Measurements from ENCODE around the gene FLT1. TPM values are rescaled to one million over a fixed set of nuclear protein-coding genes. Genes with fewer than 3 reads are reported as not detected.

Gene FLT1
- total RNA-seq, 2 experiments from 2014 or later, result 2.5 to 3.3 TPM

DNA sequence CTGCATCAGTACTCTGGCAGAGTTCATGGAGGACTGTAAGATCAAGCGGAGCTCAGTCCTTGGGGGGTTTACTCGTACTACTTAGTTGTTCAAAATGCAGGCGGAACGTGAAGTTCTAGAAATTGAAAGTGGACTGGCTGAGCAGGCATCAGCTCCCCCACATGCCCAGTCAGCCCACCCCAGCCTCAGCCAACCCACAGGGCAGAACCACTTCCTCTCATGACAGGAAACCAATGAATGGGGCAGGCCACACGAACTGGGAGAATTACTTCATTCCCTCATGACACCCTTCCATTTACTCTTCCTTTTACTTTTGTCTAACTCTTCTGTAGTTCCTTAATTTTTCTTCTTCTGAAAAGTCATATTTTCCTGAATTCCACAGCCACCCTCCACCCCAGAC, 71.9 kb downstream of the FLT1 start:
- DNase-seq, result peak; percentile 43
- H3K27me3 Mint-ChIP-seq, result no peaks in the 10 kb centered on the region
- no peak overlapping the region for H3K4me3 Mint-ChIP-seq
- peak overlapping the region; percentile 73 for H3K27ac Mint-ChIP-seq
- H3K36me3 Mint-ChIP-seq, result peaks cover 6% of the 10 kb centered on the region
- H3K9me3 Mint-ChIP-seq, result no peaks in the 10 kb centered on the region
- peaks cover 12% of the 10 kb centered on the region for H3K4me1 Mint-ChIP-seq

DNA sequence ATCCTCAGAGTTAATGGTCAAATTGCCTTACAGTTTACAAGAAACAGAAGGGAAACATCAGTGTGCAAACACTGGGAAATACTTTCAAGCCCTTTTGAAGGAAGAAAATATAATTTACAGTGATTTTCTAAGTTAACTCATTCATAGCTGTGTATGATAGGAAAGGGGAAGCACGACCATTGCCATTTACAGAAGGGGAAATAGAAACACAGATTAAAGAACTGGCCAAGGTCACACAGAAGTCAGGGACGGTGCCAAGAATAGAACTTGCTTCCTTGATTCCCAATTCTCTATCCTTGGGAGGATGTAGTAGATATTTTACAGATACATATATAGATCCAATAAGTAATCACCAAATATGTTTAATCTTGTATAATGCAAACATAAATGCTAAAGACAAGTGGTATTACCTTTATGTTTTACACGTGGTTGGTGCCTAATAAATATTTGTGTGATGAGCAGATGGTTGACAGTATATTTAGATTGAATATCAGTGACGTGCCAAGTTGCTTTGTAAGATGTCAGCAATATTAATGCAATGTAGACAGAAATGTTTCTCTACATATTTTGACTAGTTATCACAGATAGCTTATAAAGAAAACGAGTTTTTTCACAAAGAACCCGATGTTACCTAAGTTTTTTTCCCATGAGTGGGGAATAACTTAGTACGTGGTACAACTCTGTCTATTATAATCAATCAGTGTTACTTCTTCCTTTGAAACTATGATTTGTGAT, 73.1 kb downstream of the FLT1 start:
- Mint-ChIP-seq H3K36me3 (peaks cover 6% of the 10 kb centered on the region), H3K4me3 (no peak overlapping the region), H3K4me1 (peaks cover 12% of the 10 kb centered on the region), H3K27ac (no peak overlapping the region), H3K9me3 (no peaks in the 10 kb centered on the region), H3K27me3 (no peaks in the 10 kb centered on the region)
- no peak for DNase-seq

DNA sequence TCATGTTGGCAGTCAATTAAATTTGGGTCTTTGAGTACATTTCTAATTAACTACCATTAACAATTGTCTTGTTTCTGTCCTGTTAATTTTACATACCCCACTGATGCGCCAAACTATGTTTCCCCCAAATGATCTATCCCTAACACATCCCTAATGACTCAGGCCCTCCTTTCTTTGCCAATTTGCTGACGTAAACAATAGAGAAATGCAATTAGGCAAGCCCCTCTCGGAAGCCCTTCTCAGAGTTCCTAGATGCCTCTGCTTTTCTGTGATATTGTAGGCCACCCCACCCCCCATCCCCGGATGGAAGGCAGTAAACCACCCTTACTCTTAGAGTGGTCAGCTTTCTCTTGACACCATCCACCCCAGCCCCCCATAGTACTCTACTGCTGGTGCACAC, 74.2 kb downstream of the FLT1 start:
- no peaks in the 10 kb centered on the region for H3K9me3 Mint-ChIP-seq
- H3K27ac Mint-ChIP-seq, result no peak overlapping the region
- peaks cover 12% of the 10 kb centered on the region for H3K4me1 Mint-ChIP-seq
- H3K4me3 Mint-ChIP-seq, result no peak overlapping the region
- DNase-seq, result no peak
- H3K27me3 Mint-ChIP-seq, result no peaks in the 10 kb centered on the region
- H3K36me3 Mint-ChIP-seq, result peaks cover 6% of the 10 kb centered on the region

DNA sequence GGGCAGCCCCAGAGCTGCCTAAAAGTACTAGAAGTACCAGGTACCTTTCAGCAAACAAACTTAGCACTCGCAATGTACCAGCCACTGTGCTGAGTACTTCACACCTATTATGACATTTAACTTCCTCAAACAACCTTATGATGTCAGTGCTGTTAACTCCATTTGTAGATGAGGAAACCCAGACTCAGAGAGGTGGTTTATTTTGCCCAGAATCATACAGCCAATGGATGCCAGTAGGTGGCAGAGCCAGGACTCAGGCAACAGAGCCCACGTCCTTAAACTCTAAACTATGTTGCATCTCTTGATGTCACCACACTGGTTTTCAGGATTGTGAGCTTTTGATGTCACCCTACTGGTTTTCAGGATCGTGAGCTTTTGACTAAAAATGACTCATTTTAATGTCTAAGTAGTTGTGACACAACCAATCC, 78.9 kb downstream of the FLT1 start:
- no peaks in the 10 kb centered on the region for H3K9me3 Mint-ChIP-seq
- H3K36me3 Mint-ChIP-seq, result no peaks in the 10 kb centered on the region
- no peak overlapping the region for H3K4me3 Mint-ChIP-seq
- H3K27ac Mint-ChIP-seq, result no peak overlapping the region
- no peaks in the 10 kb centered on the region for H3K4me1 Mint-ChIP-seq
- peaks cover 4% of the 10 kb centered on the region for H3K27me3 Mint-ChIP-seq
- no peak for DNase-seq

DNA sequence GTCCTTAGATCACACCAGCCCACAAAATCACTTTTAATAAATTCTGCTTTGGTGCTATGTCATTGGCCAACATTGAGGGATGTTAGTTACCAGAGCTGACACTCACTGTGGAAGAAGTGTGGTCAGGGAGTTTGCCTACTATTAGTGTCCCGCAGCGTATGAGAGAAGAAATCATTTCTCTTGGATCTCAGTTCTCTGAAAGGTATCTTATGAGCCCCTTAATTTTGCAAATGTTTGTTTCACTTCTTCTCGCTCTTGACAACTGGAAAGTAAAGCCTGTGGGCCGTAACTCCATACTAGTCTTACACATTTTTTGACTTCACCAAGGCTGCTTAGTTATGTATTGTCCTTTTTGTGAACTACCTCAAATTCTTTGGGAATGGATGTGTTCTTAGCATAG, 80.9 kb downstream of the FLT1 start:
- H3K9me3 Mint-ChIP-seq, result no peaks in the 10 kb centered on the region
- H3K27ac Mint-ChIP-seq, result no peak overlapping the region
- DNase-seq, result no peak
- H3K4me1 Mint-ChIP-seq, result peaks cover under 1% of the 10 kb centered on the region
- H3K4me3 Mint-ChIP-seq, result no peak overlapping the region
- H3K27me3 Mint-ChIP-seq, result peaks cover 7% of the 10 kb centered on the region
- no peaks in the 10 kb centered on the region for H3K36me3 Mint-ChIP-seq

DNA sequence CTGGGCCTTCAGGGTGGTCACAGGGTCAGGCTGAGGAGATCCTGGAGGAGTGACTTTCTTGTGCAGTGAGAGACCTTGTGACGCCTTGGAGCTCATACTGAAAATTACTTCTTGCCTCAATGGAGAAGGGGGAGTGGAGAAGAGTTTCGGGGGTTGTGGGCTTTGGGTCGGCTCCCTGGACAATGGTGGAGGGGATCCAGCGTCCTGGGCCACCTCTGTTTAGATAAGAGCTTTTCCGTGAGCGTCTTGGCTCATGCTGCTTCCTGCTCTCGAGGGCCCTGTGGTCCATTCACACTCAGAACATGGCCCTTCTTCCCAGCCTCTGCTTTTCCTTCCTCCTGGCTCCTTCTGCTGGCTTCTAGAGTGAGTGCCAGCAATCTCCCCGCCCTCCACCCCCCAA, 81.9 kb downstream of the FLT1 start:
- no peak for DNase-seq
- Mint-ChIP-seq H3K36me3 (no peaks in the 10 kb centered on the region), H3K4me3 (no peak overlapping the region), H3K27ac (no peak overlapping the region), H3K9me3 (no peaks in the 10 kb centered on the region), H3K4me1 (peaks cover 6% of the 10 kb centered on the region), H3K27me3 (peaks cover 7% of the 10 kb centered on the region)

DNA sequence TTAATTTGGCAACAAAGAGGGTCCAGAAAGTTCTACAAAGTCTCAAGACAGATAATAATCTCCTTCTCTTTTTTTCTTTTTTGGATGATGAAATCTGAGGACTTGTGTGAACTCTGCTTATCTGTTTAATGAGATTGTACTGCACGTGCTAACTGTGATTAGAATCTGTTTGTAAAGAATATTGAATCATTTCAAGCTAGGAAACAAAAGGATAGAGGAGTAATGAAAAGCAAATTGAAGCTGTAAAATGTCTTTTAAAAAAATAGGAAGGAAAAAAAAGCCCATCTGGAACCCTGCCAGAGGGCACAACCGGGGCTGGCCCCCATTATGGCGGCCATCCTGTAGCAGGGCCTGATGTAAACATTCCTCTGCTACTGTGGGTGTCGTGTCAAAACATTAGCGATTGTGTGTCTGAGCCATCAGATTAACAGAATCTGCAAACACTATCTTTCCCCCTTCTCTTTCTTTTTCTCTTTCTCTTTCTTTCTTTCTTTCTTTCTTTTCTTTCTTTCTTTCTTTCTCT, 83.0 kb downstream of the FLT1 start:
- no peak for DNase-seq
- Mint-ChIP-seq H3K27ac (no peak overlapping the region), H3K36me3 (no peaks in the 10 kb centered on the region), H3K9me3 (no peaks in the 10 kb centered on the region), H3K4me1 (peaks cover 6% of the 10 kb centered on the region), H3K27me3 (peaks cover 7% of the 10 kb centered on the region), H3K4me3 (no peak overlapping the region)

DNA sequence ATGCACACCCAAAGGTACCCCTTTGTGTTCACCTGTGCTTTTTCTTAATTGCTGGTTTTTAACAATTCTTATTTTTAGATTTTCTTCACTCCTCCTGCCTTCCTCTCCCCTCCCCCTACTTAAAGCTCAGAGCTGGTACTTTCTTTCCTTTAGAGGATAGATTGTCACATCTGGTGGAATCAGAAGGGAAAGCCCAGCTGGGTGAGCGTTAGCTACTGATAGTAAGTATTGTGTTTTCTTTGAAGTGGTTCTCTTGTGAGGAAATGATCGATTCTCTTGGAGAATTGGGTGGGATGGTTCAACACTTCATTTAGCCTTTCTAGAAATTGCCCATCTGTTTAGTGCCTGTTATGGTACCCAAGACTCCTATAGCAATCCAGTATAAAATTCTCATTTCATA, 84.8 kb downstream of the FLT1 start:
- H3K4me3 Mint-ChIP-seq, result no peak overlapping the region
- H3K4me1 Mint-ChIP-seq, result peaks cover 6% of the 10 kb centered on the region
- DNase-seq, result no peak

DNA sequence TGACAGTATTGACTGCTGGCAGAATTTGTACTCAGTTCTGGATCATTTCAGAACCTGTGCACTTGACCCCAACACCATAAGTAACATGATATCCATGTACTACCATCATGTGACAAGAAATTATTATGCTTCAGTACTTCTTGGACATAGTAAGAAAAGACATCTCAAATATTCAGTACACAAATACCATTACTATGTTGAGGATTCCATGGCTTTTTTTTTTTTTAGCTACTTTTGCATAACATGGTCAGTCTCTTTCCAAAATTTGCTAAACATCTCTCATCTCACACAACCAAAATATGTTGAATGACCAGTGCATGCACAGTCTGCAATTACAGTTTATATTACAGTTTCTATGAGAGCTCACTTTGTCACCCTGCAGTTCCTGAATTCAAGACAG, 85.3 kb downstream of the FLT1 start:
- Mint-ChIP-seq H3K4me1 (peaks cover 6% of the 10 kb centered on the region), H3K9me3 (no peaks in the 10 kb centered on the region), H3K27ac (no peak overlapping the region), H3K36me3 (no peaks in the 10 kb centered on the region), H3K27me3 (peaks cover 7% of the 10 kb centered on the region), H3K4me3 (no peak overlapping the region)
- DNase-seq, result no peak

More for the DNA sequence above, 84.8 kb downstream of the FLT1 start:
- no peaks in the 10 kb centered on the region for H3K36me3 Mint-ChIP-seq
- no peak overlapping the region for H3K27ac Mint-ChIP-seq
- no peaks in the 10 kb centered on the region for H3K9me3 Mint-ChIP-seq
- H3K27me3 Mint-ChIP-seq, result peaks cover 7% of the 10 kb centered on the region

DNA sequence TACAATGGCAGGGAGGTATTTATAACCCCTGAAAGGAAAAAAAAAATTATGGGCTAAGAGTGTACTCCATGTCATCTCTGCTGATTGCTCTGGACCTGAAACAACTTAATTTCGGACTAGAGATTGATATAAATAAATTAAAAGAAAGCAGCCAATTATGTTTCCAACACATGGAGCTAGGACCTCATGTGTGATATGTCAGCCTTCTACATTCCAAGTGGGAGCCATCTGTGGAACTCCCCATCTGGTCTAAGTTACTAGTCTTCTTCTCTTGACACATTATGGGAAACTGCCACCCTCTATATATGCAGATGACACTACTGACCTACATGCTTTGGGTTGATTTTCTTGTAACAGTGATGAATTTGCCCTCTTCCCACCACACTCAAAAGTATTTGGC, 86.1 kb downstream of the FLT1 start:
- Mint-ChIP-seq H3K36me3 (no peaks in the 10 kb centered on the region), H3K4me3 (no peak overlapping the region), H3K9me3 (no peaks in the 10 kb centered on the region), H3K27me3 (peaks cover 7% of the 10 kb centered on the region), H3K27ac (no peak overlapping the region), H3K4me1 (peaks cover 6% of the 10 kb centered on the region)
- DNase-seq, result no peak

DNA sequence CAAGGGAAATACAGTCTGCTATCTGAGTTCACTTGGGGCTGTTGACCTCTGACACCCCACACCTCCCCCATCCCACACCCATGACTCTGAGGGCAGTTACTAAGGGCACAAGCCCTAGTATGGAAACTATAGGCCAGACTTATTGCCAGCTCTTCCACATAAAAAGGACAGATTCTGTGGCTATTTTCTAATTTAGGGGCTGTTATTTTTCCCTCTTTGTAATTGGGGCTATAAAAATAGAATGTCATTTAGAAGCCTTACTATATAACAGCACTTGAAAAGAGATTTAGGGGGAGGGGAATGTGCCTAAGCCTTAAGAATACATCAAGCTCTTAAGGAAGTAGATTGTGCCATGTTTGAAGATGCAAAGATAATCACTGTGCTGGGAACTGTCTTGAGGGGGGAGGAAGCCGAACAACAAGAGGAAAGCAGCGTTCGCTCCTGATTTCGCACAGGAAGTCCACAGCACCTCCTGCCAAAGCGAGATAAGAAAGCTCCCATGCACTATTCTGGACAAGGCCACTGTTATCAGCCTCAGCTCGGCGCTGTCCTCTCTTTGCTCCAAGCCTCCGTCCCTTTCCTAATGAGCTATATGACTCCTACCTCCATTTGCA, 86.6 kb downstream of the FLT1 start:
- Mint-ChIP-seq H3K4me1 (peaks cover 6% of the 10 kb centered on the region), H3K9me3 (no peaks in the 10 kb centered on the region), H3K36me3 (no peaks in the 10 kb centered on the region), H3K4me3 (no peak overlapping the region), H3K27me3 (peaks cover 7% of the 10 kb centered on the region), H3K27ac (no peak overlapping the region)
- no peak for DNase-seq

DNA sequence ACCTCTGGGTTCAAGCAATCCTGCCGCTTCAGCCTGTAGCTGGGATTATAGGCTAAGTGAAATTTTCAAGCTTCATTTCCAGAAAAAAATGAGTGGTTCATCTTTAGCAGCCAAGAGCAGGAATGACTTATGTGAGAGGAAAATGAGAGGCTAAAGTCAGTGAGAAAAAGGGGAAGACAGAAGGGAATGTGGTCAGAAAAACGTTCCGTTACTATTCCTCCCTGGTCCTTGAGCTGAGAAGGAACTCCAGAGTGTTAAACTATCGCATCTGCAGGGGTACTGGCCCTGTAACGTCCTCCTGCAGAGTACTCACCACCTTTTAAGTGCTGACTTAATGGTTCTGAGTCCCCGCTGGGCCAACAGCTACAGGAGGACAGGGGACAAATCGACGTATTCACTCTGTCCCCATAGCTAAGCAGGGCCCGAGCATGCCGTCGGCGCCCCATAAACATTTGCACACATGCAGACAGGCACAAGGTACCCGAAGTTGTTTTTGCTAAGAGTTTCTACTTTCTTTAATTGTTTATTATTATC, 88.1 kb downstream of the FLT1 start:
- no peak overlapping the region for H3K4me3 Mint-ChIP-seq
- peaks cover 10% of the 10 kb centered on the region for H3K27me3 Mint-ChIP-seq
- H3K36me3 Mint-ChIP-seq, result no peaks in the 10 kb centered on the region
- no peak for DNase-seq
- no peak overlapping the region for H3K27ac Mint-ChIP-seq
- no peaks in the 10 kb centered on the region for H3K9me3 Mint-ChIP-seq
- H3K4me1 Mint-ChIP-seq, result peaks cover 8% of the 10 kb centered on the region

DNA sequence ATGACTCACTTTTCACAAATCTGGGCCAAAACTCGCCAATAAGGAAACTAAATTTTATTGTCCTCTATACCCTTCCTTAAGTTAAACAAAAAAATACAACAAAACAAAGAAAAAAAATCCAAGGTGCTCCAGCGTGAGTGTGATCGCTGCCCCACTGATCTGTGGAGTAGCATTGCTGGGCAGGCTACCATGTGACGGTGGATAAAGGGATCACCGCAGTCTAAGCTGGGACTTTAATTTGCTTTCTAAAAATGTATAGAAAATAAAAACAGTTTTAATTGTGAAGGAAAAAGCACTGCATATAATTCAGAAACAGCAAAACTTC, 92.9 kb downstream of the FLT1 start:
- no peak overlapping the region for H3K27ac Mint-ChIP-seq
- H3K4me3 Mint-ChIP-seq, result no peak overlapping the region

DNA sequence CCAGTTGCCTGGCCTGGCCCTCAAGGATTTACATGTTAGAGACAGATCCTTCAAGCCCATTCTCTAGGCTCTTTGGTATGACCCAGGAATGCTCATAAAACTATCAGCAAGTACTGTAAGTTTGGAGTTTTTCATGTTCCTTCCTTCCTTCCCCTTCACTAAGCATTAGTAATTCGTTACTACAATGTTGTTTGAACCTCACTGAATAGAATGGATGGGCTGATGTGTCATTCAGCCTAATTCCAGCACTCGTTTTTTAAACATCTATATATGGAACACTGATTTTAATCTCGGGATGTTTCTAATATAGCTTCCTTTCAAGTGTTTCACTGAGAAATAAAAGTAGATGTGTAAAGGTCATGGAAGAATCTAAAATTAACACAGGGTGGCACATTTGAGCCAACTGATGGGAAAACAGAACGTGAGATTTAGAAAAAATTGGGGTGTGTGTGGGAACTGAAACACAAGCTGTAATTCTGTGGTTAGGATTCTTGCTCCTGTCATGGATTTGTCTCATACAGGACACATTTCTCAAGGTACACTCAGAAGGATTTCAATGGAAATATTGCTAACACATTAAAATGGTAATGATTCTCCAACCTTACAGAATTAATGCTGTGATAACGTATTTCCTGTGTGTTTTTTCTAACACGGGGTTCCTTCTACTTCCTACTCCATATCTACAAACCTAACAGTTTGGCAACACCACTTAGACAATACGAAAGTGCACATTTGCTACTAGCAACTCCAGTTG, 93.4 kb downstream of the FLT1 start:
- H3K27me3 Mint-ChIP-seq, result peaks cover 3% of the 10 kb centered on the region
- DNase-seq, result no peak
- no peaks in the 10 kb centered on the region for H3K9me3 Mint-ChIP-seq
- H3K4me3 Mint-ChIP-seq, result no peak overlapping the region
- H3K27ac Mint-ChIP-seq, result no peak overlapping the region
- H3K4me1 Mint-ChIP-seq, result peaks cover 6% of the 10 kb centered on the region
- no peaks in the 10 kb centered on the region for H3K36me3 Mint-ChIP-seq

More for the DNA sequence above, 92.9 kb downstream of the FLT1 start:
- DNase-seq, result no peak
- Mint-ChIP-seq H3K9me3 (no peaks in the 10 kb centered on the region), H3K4me1 (peaks cover 6% of the 10 kb centered on the region), H3K27me3 (peaks cover 3% of the 10 kb centered on the region), H3K36me3 (no peaks in the 10 kb centered on the region)

DNA sequence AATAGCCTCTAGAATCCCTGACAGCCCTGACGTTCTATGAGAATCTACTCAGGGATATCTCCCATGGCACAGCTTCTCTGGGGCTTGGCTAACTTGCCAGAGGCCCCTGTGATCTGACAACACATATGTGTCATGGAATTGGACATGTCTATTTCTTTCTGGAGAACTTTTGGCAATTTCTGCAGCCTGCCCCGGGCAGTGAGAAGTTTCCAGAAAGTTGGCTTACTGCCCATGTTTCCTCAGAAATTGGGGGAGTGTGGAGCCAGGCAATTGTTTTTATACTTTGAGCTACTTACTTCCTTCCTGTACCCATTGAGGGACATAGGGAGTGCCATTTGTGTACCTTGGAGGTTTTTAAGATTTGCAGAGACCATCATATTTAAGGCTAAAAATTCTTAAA, 98.9 kb downstream of the FLT1 start:
- no peaks in the 10 kb centered on the region for H3K36me3 Mint-ChIP-seq
- no peaks in the 10 kb centered on the region for H3K9me3 Mint-ChIP-seq
- H3K27ac Mint-ChIP-seq, result no peak overlapping the region
- H3K4me3 Mint-ChIP-seq, result no peak overlapping the region
- H3K4me1 Mint-ChIP-seq, result no peaks in the 10 kb centered on the region
- DNase-seq, result no peak
- no peaks in the 10 kb centered on the region for H3K27me3 Mint-ChIP-seq

Data from activated naive CD8-positive, alpha-beta T cell treated with anti-CD3 and anti-CD28 coated beads for 36 hours (primary cell).